ENCODE data around the gene IL5RA. TPM values are rescaled to one million over a fixed set of nuclear protein-coding genes. Genes with fewer than 3 reads are reported as not detected.

The IL5RA gene
- total RNA-seq, result not detected in 2 replicates
- long read RNA-seq, result 0 reads

- peaks cover 15% of the 10 kb centered on the region for H3K27me3 Mint-ChIP-seq (ENCODE audit: low read depth)
- no peak within 1 kb of the TSS for H3K4me3 Mint-ChIP-seq
- H3K27ac Mint-ChIP-seq (ENCODE audit: unreplicated experiment), result no peak within 1 kb of the TSS
- TF ChIP-seq CTCF (conservative IDR thresholded peaks at IDR 0.05), result no peak
- no peak for DNase-seq (ENCODE audit: low read depth, low spot score)
- H3K36me3 Mint-ChIP-seq (ENCODE audit: low read depth), result no peaks in the 10 kb centered on the region
- no peaks in the 10 kb centered on the region for H3K4me1 Mint-ChIP-seq
- H3K9me3 Mint-ChIP-seq, result peaks cover 2% of the 10 kb centered on the region
Measured at GRCh38 chr3:3110299-3110630, at the start of gene IL5RA. TSS of gene IL5RA (minus strand) at chr3:3110374. CDS start at chr3:3104984, 5,390 bp downstream.

- Mint-ChIP-seq H3K36me3 (ENCODE audit: low read depth) (peaks cover 4% of the 10 kb centered on the region), H3K27me3 (ENCODE audit: low read depth) (no peaks in the 10 kb centered on the region), H3K4me3 (no peak overlapping the region), H3K4me1 (no peaks in the 10 kb centered on the region), H3K9me3 (no peaks in the 10 kb centered on the region), H3K27ac (ENCODE audit: unreplicated experiment) (no peak overlapping the region)
- no peak for TF ChIP-seq CTCF (conservative IDR thresholded peaks at IDR 0.05)
- no peak for DNase-seq (ENCODE audit: low read depth, low spot score)
Measured at GRCh38 chr3:3157484-3157883, 47.3 kb upstream of the IL5RA start.

- no peaks in the 10 kb centered on the region for H3K9me3 Mint-ChIP-seq
- no peak for DNase-seq (ENCODE audit: low read depth, low spot score)
- no peaks in the 10 kb centered on the region for H3K27me3 Mint-ChIP-seq (ENCODE audit: low read depth)
Measured at GRCh38 chr3:3154879-3155610, 44.9 kb upstream of the IL5RA start.

GRCh38 chr3:3151513-3151912, 41.3 kb upstream of the IL5RA start:
- no peak overlapping the region for H3K4me3 Mint-ChIP-seq

More at GRCh38 chr3:3154879-3155610, 44.9 kb upstream of the IL5RA start:
- TF ChIP-seq CTCF (conservative IDR thresholded peaks at IDR 0.05), result no peak
- peaks cover 4% of the 10 kb centered on the region for H3K36me3 Mint-ChIP-seq (ENCODE audit: low read depth)
- H3K4me3 Mint-ChIP-seq, result no peak overlapping the region
- H3K4me1 Mint-ChIP-seq, result no peaks in the 10 kb centered on the region
- H3K27ac Mint-ChIP-seq (ENCODE audit: unreplicated experiment), result peak overlapping the region; percentile 3

GRCh38 chr3:3149560-3149959, 39.4 kb upstream of the IL5RA start:
- DNase-seq (ENCODE audit: low read depth, low spot score), result no peak
- no peak for TF ChIP-seq CTCF (conservative IDR thresholded peaks at IDR 0.05)
- Mint-ChIP-seq H3K36me3 (ENCODE audit: low read depth) (peaks cover 19% of the 10 kb centered on the region), H3K4me1 (no peaks in the 10 kb centered on the region), H3K27me3 (ENCODE audit: low read depth) (no peaks in the 10 kb centered on the region), H3K4me3 (no peak overlapping the region), H3K9me3 (no peaks in the 10 kb centered on the region), H3K27ac (ENCODE audit: unreplicated experiment) (no peak overlapping the region)

More at GRCh38 chr3:3151513-3151912, 41.3 kb upstream of the IL5RA start:
- TF ChIP-seq CTCF (conservative IDR thresholded peaks at IDR 0.05), result no peak
- peaks cover 5% of the 10 kb centered on the region for H3K36me3 Mint-ChIP-seq (ENCODE audit: low read depth)
- no peaks in the 10 kb centered on the region for H3K9me3 Mint-ChIP-seq
- no peak overlapping the region for H3K27ac Mint-ChIP-seq (ENCODE audit: unreplicated experiment)
- H3K4me1 Mint-ChIP-seq, result no peaks in the 10 kb centered on the region
- DNase-seq (ENCODE audit: low read depth, low spot score), result no peak
- no peaks in the 10 kb centered on the region for H3K27me3 Mint-ChIP-seq (ENCODE audit: low read depth)

Data from neural crest cell (in vitro differentiated cells).